Measurements from ENCODE around the gene ADGRE3. TPM values are rescaled to one million over a fixed set of nuclear protein-coding genes. Genes with fewer than 3 reads are reported as not detected.
"Not testable (repeated sequence)": the region's sequence is repeated elsewhere in the genome, so short reads cannot be mapped to it uniquely, and the experiment has no call there.

ADGRE3 gene
- total RNA-seq, 1 donor from 2014 or later = not detected

GRCh38 chr19:14639536-14640277 lies 34.9 kb downstream of the ADGRE3 start:
- no peaks in the 10 kb centered on the region for H3K4me1 ChIP-seq (ENCODE audit: control insufficient read depth in 3 of 3, insufficient read depth in 3 of 3, low read length in 3 of 3)
- H3K9ac ChIP-seq (ENCODE audit: low read depth in 1 of 3, low read length in 3 of 3) = no peak overlapping the region
- H3K9me3 ChIP-seq (ENCODE audit: control insufficient read depth in 3 of 3, low read length in 3 of 3) = peaks cover 3 to 9% (median 6%) of the 10 kb centered on the region in 3 donors
- no peaks in the 10 kb centered on the region for H3K27me3 ChIP-seq (ENCODE audit: control insufficient read depth in 3 of 3, insufficient read depth in 3 of 3, low read length in 3 of 3)
- H3K36me3 ChIP-seq (ENCODE audit: control insufficient read depth in 3 of 3, insufficient read depth in 3 of 3, low read length in 3 of 3) = no peaks in the 10 kb centered on the region
- no peak overlapping the region for H3K4me3 ChIP-seq (ENCODE audit: low read length in 3 of 3)
- no peak overlapping the region for H3K27ac ChIP-seq (ENCODE audit: low read depth, low read length)

- H3K9me3 ChIP-seq (ENCODE audit: control insufficient read depth in 3 of 3, low read length in 3 of 3) = peaks cover 2 to 8% (median 3%) of the 10 kb centered on the region in 3 donors
- no peak overlapping the region for H3K9ac ChIP-seq (ENCODE audit: low read depth in 1 of 3, low read length in 3 of 3)
- H3K4me3 ChIP-seq (ENCODE audit: low read length in 3 of 3) = no peak overlapping the region
- H3K4me1 ChIP-seq (ENCODE audit: control insufficient read depth in 3 of 3, insufficient read depth in 3 of 3, low read length in 3 of 3) = no peaks in the 10 kb centered on the region
- no peaks in the 10 kb centered on the region for H3K27me3 ChIP-seq (ENCODE audit: control insufficient read depth in 3 of 3, insufficient read depth in 3 of 3, low read length in 3 of 3)
- H3K36me3 ChIP-seq (ENCODE audit: control insufficient read depth in 3 of 3, insufficient read depth in 3 of 3, low read length in 3 of 3) = no peaks in the 10 kb centered on the region
- H3K27ac ChIP-seq (ENCODE audit: low read depth, low read length) = no peak overlapping the region
Observed at GRCh38 chr19:14632286-14632685, 42.4 kb downstream of the ADGRE3 start.

GRCh38 chr19:14629557-14629956 lies 45.1 kb downstream of the ADGRE3 start:
- H3K36me3 ChIP-seq (ENCODE audit: control insufficient read depth in 3 of 3, insufficient read depth in 3 of 3, low read length in 3 of 3) = no peaks in the 10 kb centered on the region
- no peak overlapping the region for H3K9ac ChIP-seq (ENCODE audit: low read depth in 1 of 3, low read length in 3 of 3)
- no peaks in the 10 kb centered on the region for H3K27me3 ChIP-seq (ENCODE audit: control insufficient read depth in 3 of 3, insufficient read depth in 3 of 3, low read length in 3 of 3)
- peaks cover 2 to 8% (median 3%) of the 10 kb centered on the region in 3 donors for H3K9me3 ChIP-seq (ENCODE audit: control insufficient read depth in 3 of 3, low read length in 3 of 3)
- H3K4me3 ChIP-seq (ENCODE audit: low read length in 3 of 3) = no peak overlapping the region
- no peak overlapping the region for H3K27ac ChIP-seq (ENCODE audit: low read depth, low read length)
- H3K4me1 ChIP-seq (ENCODE audit: control insufficient read depth in 3 of 3, insufficient read depth in 3 of 3, low read length in 3 of 3) = no peaks in the 10 kb centered on the region

- not testable (repeated sequence) for H3K27ac ChIP-seq (ENCODE audit: low read depth, low read length); H3K36me3 ChIP-seq (ENCODE audit: control insufficient read depth in 3 of 3, insufficient read depth in 3 of 3, low read length in 3 of 3); H3K4me3 ChIP-seq (ENCODE audit: low read length in 3 of 3); H3K27me3 ChIP-seq (ENCODE audit: control insufficient read depth in 3 of 3, insufficient read depth in 3 of 3, low read length in 3 of 3); H3K4me1 ChIP-seq (ENCODE audit: control insufficient read depth in 3 of 3, insufficient read depth in 3 of 3, low read length in 3 of 3); H3K9ac ChIP-seq (ENCODE audit: low read depth in 1 of 3, low read length in 3 of 3); H3K9me3 ChIP-seq (ENCODE audit: control insufficient read depth in 3 of 3, low read length in 3 of 3)
Observed at GRCh38 chr19:14624491-14624890, 50.2 kb downstream of the ADGRE3 start.

GRCh38 chr19:14619404-14619803 lies 55.2 kb downstream of the ADGRE3 start:
- H3K4me3 ChIP-seq (ENCODE audit: low read length in 3 of 3) = no peak overlapping the region
- no peaks in the 10 kb centered on the region for H3K27me3 ChIP-seq (ENCODE audit: control insufficient read depth in 3 of 3, insufficient read depth in 3 of 3, low read length in 3 of 3)
- H3K36me3 ChIP-seq (ENCODE audit: control insufficient read depth in 3 of 3, insufficient read depth in 3 of 3, low read length in 3 of 3) = no peaks in the 10 kb centered on the region
- no peak overlapping the region for H3K27ac ChIP-seq (ENCODE audit: low read depth, low read length)
- H3K4me1 ChIP-seq (ENCODE audit: control insufficient read depth in 3 of 3, insufficient read depth in 3 of 3, low read length in 3 of 3) = no peaks in the 10 kb centered on the region
- H3K9ac ChIP-seq (ENCODE audit: low read depth in 1 of 3, low read length in 3 of 3) = no peak overlapping the region
- peaks cover 2 to 5% (median 4%) of the 10 kb centered on the region in 3 donors for H3K9me3 ChIP-seq (ENCODE audit: control insufficient read depth in 3 of 3, low read length in 3 of 3)

- H3K4me1 ChIP-seq (ENCODE audit: control insufficient read depth in 3 of 3, insufficient read depth in 3 of 3, low read length in 3 of 3) = no peaks in the 10 kb centered on the region
- H3K9me3 ChIP-seq (ENCODE audit: control insufficient read depth in 3 of 3, low read length in 3 of 3) = peaks cover 2 to 5% (median 4%) of the 10 kb centered on the region in 3 donors
- H3K36me3 ChIP-seq (ENCODE audit: control insufficient read depth in 3 of 3, insufficient read depth in 3 of 3, low read length in 3 of 3) = no peaks in the 10 kb centered on the region
- no peak overlapping the region for H3K27ac ChIP-seq (ENCODE audit: low read depth, low read length)
- H3K9ac ChIP-seq (ENCODE audit: low read depth in 1 of 3, low read length in 3 of 3) = no peak overlapping the region
- no peaks in the 10 kb centered on the region for H3K27me3 ChIP-seq (ENCODE audit: control insufficient read depth in 3 of 3, insufficient read depth in 3 of 3, low read length in 3 of 3)
- no peak overlapping the region for H3K4me3 ChIP-seq (ENCODE audit: low read length in 3 of 3)
Observed at GRCh38 chr19:14616407-14616806, 58.2 kb downstream of the ADGRE3 start.

GRCh38 chr19:14615623-14616022 lies 59.0 kb downstream of the ADGRE3 start:
- Histone ChIP-seq H3K36me3 (ENCODE audit: control insufficient read depth in 3 of 3, insufficient read depth in 3 of 3, low read length in 3 of 3) (no peaks in the 10 kb centered on the region), H3K27ac (ENCODE audit: low read depth, low read length) (no peak overlapping the region), H3K4me1 (ENCODE audit: control insufficient read depth in 3 of 3, insufficient read depth in 3 of 3, low read length in 3 of 3) (no peaks in the 10 kb centered on the region), H3K27me3 (ENCODE audit: control insufficient read depth in 3 of 3, insufficient read depth in 3 of 3, low read length in 3 of 3) (no peaks in the 10 kb centered on the region), H3K9ac (ENCODE audit: low read depth in 1 of 3, low read length in 3 of 3) (no peak overlapping the region), H3K9me3 (ENCODE audit: control insufficient read depth in 3 of 3, low read length in 3 of 3) (peaks cover 2 to 5% (median 4%) of the 10 kb centered on the region in 3 donors), H3K4me3 (ENCODE audit: low read length in 3 of 3) (no peak overlapping the region)

- H3K36me3 ChIP-seq (ENCODE audit: control insufficient read depth in 3 of 3, insufficient read depth in 3 of 3, low read length in 3 of 3) = no peaks in the 10 kb centered on the region
- H3K9me3 ChIP-seq (ENCODE audit: control insufficient read depth in 3 of 3, low read length in 3 of 3) = peaks cover 0 to 3% (median 2%) of the 10 kb centered on the region in 3 donors
- no peaks in the 10 kb centered on the region for H3K27me3 ChIP-seq (ENCODE audit: control insufficient read depth in 3 of 3, insufficient read depth in 3 of 3, low read length in 3 of 3)
- no peaks in the 10 kb centered on the region for H3K4me1 ChIP-seq (ENCODE audit: control insufficient read depth in 3 of 3, insufficient read depth in 3 of 3, low read length in 3 of 3)
- no peak overlapping the region for H3K4me3 ChIP-seq (ENCODE audit: low read length in 3 of 3)
- H3K9ac ChIP-seq (ENCODE audit: low read depth in 1 of 3, low read length in 3 of 3) = no peak overlapping the region
- no peak overlapping the region for H3K27ac ChIP-seq (ENCODE audit: low read depth, low read length)
Observed at GRCh38 chr19:14614099-14614412, 60.6 kb downstream of the ADGRE3 start.

- H3K9me3 ChIP-seq (ENCODE audit: control insufficient read depth in 3 of 3, low read length in 3 of 3); H3K27me3 ChIP-seq (ENCODE audit: control insufficient read depth in 3 of 3, insufficient read depth in 3 of 3, low read length in 3 of 3); H3K36me3 ChIP-seq (ENCODE audit: control insufficient read depth in 3 of 3, insufficient read depth in 3 of 3, low read length in 3 of 3); H3K4me1 ChIP-seq (ENCODE audit: control insufficient read depth in 3 of 3, insufficient read depth in 3 of 3, low read length in 3 of 3); H3K4me3 ChIP-seq (ENCODE audit: low read length in 3 of 3); H3K27ac ChIP-seq (ENCODE audit: low read depth, low read length); H3K9ac ChIP-seq (ENCODE audit: low read depth in 1 of 3, low read length in 3 of 3): not testable (repeated sequence)
Observed at GRCh38 chr19:14613399-14614098, 61.1 kb downstream of the ADGRE3 start.

GRCh38 chr19:14612657-14613056 lies 62.0 kb downstream of the ADGRE3 start:
- no peaks in the 10 kb centered on the region for H3K4me1 ChIP-seq (ENCODE audit: control insufficient read depth in 3 of 3, insufficient read depth in 3 of 3, low read length in 3 of 3)
- H3K27me3 ChIP-seq (ENCODE audit: control insufficient read depth in 3 of 3, insufficient read depth in 3 of 3, low read length in 3 of 3) = no peaks in the 10 kb centered on the region
- H3K4me3 ChIP-seq (ENCODE audit: low read length in 3 of 3) = no peak overlapping the region

More at GRCh38 chr19:14612657-14613056, 62.0 kb downstream of the ADGRE3 start:
- Histone ChIP-seq H3K36me3 (ENCODE audit: control insufficient read depth in 3 of 3, insufficient read depth in 3 of 3, low read length in 3 of 3) (no peaks in the 10 kb centered on the region), H3K9ac (ENCODE audit: low read depth in 1 of 3, low read length in 3 of 3) (no peak overlapping the region), H3K27ac (ENCODE audit: low read depth, low read length) (no peak overlapping the region), H3K9me3 (ENCODE audit: control insufficient read depth in 3 of 3, low read length in 3 of 3) (no peaks in the 10 kb centered on the region)
